ENCODE measurements around the gene SCRN2.

SCRN2 gene

DNA sequence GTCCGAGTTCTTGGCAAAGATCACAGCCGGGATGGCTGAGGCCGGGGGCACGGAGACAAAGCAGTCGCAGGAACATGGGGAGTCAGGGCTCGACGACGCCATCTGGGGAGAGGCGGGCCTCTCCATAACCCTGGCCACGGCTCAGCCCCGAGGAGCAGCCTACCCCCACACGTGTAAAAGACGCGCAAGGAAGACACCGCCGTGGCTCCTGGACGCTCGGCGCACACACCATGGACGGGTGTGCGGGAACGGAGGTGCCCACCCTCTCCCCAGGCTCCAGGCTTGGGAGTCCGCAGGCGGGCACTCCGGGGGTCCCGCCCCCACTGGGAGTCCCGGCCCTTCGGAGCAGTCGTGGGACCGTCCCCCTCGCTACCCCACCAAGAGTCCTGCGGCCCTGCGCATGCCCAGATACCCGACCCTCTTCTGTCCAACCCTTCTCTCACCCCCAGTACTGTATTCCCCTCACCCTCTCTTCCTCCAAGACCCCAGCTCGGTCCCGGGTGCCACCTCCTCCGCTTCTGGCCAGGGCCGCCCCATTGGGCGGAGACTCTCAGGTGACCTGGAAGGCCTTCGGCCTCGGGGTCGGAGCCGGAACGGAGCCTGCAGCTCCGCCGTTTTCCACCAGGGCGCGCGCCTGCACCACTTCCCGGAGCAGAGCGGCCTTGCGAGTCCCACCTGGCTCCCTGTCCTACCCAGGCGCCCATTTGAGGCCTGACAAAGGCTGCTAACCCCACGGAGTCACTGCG, at the start of gene SCRN2:
Gene SCRN2 (minus strand): TSS at position 532 of the 746 bp plus-strand sequence. CDS start 430 bp downstream, at position 102.
- DNase-seq: no peak

DNA sequence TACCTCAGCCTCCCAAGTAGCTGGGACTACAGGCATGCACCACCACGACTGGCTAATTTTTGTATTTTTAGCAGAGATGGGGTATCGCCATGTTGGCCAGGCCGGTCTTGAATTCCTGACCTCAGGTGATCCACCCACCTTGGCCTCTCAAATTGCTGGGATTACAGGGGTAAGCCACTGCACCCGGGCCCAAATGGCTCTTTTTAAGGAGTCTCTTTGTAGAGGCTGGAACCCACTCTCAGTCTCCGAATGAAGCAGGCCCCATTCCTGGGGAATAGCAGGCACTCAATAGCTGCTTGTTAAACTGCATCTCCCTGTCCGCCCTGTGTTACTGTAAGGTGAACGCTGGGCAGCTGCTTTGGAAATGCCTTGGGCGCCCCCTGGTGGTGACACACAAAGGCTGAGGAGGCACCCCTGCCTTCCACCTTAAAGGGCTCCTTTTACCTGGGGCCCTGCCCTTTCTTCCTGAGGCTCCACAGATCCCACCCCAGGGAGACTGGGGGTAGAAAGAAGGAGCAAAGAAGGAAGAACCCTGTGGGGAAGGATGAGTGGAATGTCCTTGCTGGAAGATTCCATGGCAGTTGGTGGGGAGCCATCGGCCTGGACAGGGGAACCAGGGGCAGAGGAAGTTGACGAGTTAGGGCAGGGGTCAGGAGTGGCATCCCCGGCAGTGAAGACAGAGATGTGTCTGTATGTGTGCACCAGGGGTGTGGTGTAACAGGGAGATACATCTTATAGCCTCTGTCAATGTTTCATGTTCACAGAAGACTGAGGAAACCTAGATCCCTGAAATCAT, 48.9 kb upstream of the SCRN2 start:
- peak; percentile 32 for DNase-seq

- no peak for DNase-seq
Observed at GRCh38 chr17:47888293-47888692, 47.2 kb upstream of the SCRN2 start.

DNA sequence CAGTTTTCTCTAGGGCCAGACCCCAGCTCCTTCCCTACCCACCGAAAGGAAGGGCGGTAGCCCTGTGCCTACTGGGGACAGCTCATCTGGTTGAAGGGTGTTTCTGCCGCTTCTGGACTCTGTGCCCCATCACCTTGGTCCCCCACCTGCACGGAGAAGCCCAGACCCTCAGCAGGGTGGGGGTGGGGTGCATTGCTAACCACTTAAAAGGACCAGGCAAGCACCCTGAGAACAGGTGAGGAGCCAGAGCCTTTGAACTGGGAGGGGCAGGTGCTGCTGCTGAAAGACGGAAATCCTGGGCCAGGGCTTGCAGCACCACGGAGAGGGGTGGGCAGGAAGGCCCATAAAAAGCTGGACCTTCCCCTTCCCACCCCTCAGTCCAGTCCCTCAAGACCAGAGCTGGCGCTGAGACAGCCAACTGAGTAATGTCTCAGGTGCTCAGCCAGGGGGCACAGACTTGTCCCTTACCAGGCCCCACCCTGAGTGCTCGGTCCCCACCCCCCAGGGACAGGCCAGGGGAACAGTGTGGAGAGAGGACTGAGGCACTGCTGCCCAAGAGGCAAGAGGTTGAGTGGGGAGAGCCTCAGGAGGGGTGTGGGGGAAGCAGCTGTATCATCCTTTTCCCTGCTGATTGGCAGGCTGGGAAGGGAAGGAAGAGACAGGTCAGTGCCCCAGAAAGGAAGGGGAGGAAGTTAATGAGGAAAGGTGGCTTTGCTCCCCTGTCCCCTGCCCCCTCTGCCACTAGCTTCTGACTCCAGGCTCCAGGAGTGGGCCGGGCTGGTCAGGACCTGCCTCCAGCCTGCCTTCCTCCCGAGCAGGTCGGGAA, 44.0 kb upstream of the SCRN2 start:
- no peak for DNase-seq

- no peak for DNase-seq
Observed at GRCh38 chr17:47884427-47884740, 43.3 kb upstream of the SCRN2 start.

DNA sequence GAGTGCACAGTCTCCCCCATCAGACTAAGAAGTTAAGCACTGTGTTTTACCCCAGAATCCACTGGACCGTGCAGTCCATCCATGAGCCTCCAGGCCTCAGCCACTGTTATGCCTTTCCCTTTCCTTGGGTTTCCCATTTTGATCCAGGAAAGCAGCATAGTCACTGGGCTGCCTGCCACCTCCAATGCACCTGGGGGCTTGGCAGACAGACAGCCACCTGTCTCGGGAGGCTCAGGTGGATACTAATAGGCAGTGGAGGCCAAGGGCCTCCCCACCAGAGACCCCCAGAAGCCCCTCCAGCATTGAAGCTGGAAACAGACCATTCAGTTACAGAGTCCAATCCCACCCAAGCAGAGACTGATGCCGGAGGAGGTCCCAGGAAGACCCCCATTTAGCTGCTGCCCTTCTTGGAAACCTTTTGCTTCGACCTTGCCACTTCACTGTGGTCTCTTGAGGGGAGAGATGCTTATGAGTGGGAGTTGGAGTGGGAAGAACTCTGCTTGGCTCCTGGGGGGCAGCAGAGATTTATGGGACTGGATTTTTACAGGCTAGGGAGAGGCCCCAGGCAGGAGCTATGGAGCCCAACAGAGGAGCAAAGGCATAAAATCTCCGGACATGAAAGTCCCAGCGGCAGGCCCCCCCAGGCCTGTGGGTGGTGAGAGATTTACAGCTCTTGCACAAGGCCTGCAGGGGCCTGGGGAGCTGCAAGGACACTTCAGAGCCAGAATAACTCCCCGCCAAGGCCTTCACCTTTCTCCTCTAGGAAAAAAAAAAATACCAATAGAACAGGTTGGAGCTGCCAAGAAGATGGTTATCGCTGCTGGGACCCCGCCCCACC, 42.7 kb upstream of the SCRN2 start:
- no peak for DNase-seq

- DNase-seq: no peak
Observed at GRCh38 chr17:47882695-47883588, 41.9 kb upstream of the SCRN2 start.

DNA sequence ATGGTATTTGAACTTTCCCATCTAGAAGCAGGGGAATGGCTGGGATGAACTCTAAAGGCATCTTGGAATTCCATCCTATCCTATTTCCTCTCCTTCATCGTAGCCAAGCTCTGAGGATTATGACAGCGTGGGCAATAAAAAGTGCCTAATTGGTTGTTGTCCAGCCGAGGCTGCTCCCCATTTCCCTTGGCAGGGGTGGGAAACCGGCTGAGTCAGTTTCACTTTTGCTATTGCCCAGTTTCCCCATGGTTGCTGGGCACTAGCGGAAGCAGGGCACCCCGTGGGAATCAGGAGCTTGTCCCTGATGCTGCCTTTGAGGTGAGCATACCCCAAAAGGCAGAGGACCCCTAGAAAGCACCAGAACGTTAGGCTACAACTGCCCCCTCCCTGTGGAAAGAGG, 41.2 kb upstream of the SCRN2 start:
- DNase-seq: no peak

GRCh38 chr17:47879776-47880454, 38.8 kb upstream of the SCRN2 start:
- no peak for DNase-seq

DNA sequence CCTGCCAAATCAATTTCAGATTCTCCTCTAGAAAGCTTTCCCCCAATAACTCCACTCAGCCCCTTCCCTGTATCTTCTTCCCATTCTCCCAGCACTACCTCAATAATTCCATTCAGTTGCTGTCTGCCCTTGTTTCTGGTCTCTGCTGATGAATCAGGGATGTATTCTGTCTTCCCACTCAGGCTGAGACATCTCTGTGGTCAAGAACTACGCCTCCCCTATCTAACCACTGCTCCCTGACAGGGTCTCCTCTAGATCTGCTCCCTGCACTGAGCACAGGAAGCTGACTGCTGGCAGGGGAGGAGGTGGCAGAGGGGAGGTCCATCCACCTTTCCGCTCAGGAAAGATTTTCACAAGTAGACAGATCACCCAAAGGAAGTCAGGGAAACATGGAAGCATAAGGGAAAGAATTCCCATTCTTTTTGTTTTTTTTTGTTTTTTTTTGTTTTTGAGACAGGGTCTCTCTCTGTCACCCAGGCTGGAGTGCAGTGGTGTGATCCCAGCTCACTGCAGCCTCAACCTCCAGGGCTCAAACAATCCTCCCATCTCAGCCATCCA, 38.0 kb upstream of the SCRN2 start:
- DNase-seq: no peak

DNA sequence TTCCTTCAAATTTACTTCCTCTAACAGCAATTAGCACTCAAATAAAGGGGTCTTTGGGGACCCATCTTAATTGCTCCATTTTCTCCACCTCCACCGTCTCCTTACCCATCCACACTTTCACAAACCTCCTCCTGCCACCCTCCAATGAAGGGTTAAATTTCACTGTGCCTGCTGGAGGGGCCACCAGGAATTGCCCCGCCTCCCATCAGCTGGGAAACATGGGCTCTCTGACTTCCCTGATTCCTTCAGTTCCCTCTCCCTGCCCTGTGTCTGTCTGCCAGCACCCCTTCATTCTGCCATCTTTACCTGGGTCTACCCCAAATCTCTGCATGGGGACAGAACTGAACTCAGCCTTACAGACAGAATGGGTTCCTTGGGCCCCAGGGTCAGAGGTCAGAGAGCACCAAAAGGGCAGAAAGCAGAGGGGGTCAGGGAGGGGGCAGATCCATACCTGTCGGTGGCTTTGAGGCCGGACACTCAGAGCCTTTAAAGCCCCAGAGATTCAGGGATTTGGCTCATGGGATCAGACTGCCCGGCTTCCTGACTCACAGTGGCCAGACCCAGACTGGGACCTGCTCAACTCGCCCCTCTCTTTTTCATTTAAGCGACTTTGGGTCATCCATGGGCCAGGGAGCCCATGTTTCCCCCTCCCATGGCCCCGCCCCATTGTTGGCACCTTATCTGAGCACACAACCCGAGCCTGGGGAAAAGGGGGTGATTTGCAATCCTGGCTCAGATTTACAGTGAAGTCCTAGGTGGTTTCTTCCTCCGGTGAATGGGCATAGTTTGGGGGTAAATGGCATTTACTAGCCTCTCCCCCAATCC, 37.3 kb upstream of the SCRN2 start:
- no peak for DNase-seq

GRCh38 chr17:47877368-47878034, 36.4 kb upstream of the SCRN2 start:
- DNase-seq: no peak

DNA sequence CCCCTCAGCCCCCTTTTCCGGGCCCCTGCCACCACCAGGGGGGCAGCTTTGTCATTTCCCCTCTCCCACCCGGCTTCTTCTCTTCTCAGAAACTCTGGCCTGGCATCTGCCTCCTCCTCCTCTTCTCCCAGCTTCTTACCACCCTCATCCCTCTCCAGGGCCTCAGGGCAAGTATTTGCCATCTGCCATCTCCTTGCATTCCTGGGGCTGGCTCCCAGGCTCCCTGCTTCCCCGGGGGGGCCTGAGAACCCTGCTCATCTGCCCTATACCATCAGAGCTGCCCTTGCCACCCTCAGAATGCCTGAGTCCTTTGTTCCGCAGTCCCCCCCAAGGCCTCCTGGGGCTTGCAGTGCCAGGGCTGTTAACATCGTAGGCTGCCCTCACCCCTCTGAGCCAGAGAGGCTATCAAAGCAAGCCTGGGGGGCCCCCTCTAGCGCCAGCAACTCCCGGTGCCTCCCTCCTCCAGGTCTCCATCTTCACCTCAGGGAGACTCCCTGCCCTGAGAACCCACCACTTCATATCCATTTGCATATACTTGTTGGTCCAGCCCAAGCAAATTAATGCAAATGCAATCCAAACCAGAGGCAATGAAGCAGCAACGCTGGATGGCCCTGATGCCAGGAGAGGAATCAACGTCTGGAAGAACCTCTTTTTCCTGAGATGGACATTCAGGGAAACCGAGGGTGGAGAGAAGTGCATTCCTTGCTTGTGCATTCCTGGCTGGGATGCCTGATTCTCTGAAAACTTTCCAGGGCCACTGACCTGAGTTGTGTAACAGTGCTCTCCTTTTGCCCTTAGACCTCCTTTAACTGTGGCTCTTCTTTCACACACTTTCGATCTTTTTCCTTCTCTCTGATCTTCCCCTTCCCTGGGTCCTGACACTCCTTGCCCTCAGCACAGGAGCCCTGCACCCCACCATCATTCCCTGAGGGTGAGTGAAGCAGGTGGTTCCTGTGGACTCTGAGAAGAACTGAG, 34.2 kb upstream of the SCRN2 start:
- no peak for DNase-seq

GRCh38 chr17:47873200-47874090, 32.4 kb upstream of the SCRN2 start:
- no peak for DNase-seq

DNA sequence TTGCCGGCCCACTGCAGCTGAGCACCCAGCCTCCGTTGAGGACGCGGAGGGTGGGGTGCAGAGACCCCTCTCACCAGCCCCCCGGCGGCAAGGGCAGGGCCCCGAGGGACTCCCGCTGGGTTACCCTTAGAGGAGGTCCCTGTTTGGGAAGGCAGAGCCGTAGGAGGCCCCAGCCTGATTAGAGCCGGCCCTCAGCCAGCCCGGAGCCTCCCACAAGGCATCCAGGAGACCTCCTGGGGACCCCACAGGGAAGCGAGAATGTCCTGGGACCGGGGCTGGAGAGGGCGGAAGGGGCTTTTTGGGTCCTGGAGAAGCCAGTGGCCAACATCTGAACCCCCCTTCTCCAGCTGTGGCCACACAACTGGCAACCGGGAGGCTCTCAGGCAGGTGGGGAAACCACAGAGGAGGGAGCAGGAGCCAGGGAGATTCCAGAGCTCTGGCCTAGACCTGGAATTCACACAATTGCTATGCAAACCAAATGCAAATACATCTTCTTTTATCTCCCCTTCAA, 31.6 kb upstream of the SCRN2 start:
- no peak for DNase-seq

- no peak for DNase-seq
Observed at GRCh38 chr17:47872019-47872650, 31.1 kb upstream of the SCRN2 start.

All from NCI-H187 treated with DMSO at 0.1 percent for 48 hours (cell line).